GM18951 (cell line): ENCODE measurements around the gene IGDCC3.

Experiments
- POLR2A ChIP-seq: IDR thresholded peaks from 4 replicates; pipeline ENCODE4 v1.6.1; 2011; ENCODE audit warnings: mild to moderate bottlenecking; ENCODE audit not compliant: insufficient read length, insufficient read depth; ENCODE audit errors: extremely low read depth
- in situ Hi-C: fragments of 300-500 bp; cut with MboI; formaldehyde crosslinking; loops from one replicate; pipeline ENCODE4 v1.12.0; 2022; ENCODE audit warnings: low sequenced_read_pairs, mixed read lengths, inconsistent platforms; ENCODE audit not compliant: unreplicated experiment

IGDCC3 gene

GRCh38 chr15:65323071-65323511, 54.7 kb downstream of the IGDCC3 start:
- in situ Hi-C loops = no loop called here
- TF ChIP-seq POLR2A = no peak

DNA sequence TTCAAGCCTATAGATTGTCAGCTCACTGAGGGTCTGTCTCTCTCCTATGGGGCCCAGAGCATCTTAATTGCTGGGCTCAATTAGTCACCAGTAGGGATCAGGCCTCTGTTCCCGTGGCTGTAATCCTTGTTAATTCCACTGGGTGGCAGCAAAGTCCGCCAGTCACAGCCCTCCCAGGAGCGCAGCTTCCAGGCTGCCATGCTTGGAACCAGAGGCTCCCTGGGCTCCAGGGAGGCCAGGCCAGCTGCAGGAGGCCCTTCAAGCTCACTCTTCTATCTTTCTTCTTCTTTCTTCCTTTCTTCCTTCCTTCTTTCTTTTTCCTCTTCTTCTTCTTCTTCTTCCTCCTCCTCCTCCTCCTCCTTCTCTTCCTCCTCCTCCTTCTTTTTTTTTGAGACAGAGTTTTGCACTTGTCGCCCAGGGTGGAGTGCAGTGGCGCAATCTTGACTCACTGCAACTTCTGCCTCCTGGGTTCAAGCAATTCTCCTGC, 58.9 kb downstream of the IGDCC3 start:
- no peak for TF ChIP-seq POLR2A
- in situ Hi-C loops = loop anchor here (5.0 kb wide), 1 partner anchor 63 kb away; no protein-coding TSS in a partner anchor

DNA sequence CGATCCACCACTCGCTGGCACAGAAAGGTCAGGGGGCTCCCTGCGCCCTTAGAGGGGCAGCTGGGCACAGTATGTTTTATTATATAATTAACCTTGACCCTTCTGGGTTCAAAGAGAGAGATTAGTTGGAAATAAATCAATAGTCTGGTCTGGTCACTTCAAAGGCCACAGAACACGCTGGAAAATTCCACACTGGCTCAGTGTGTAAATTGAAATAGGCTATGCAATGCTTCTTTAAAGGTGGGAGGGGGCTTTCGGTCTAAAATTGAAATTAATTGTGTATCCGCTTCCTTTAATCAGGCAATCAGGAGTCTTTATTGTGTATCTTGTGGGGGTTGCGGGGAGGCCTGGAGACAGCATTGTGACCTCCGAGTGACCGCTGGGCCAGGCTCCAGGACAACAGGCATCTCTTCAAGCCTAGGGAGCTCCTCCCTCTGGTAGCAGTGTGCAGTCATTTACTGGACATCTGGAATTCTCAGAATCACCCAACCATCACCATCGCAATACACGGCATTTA, 65.3 kb downstream of the IGDCC3 start:
- TF ChIP-seq POLR2A = no peak
- in situ Hi-C loops = no loop called here

DNA sequence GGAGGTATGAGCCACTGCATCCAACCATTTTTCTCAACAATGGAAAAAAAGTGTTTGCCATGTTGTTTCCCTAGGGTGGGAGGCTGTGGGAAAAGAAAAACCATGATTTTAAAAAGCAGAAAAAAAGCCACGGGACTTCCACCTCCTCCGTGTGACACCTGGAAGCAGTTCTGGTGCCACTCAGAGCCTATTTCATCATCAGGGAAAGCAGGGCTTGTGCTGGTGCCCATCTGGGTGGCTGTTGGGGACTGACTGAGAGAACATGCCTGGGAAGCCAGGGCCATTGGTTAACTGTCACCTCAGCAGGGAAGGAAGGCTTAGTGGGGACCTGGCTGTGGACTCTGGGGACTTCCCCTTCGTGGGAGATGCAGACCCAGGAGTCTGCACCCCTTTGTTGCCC, 66.0 kb downstream of the IGDCC3 start:
- in situ Hi-C loops = no loop called here

DNA sequence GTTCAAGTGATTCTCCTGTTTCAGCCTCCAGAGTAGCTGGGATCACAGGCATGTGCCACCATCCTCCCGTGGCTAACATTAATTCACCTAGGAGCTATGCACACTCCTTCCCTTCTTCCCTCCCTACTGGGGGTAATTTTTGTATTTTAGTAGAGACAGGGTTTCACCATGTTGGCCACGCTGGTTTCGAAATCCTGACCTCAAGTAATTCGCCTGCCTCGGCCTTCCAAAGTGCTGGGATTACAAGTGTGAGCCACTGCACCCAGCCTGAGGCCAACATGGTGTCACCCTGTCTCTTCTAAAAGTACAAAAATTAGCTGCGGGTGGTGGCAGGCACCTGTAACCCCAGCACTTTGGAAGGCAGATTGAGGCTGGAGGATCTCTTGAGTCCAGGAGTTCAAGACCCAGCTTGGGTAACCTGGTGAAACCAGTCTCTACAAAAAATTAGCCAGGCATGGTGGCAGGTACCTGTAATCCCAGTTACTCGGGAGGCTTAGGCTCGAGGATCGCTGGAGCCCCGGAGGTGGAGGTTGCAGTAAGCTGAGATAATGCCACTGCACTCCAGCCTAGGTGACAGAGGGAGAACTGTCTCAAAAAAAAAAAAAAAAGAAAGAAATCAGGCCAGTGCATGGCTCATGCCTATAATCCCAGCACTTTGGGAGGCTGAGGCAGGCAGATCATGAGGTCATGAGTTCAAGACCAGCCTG, 67.2 kb downstream of the IGDCC3 start:
- no peak for TF ChIP-seq POLR2A
- in situ Hi-C loops = no loop called here

More for the DNA sequence above, 66.0 kb downstream of the IGDCC3 start:
- TF ChIP-seq POLR2A = no peak

GRCh38 chr15:65309882-65310418, 67.9 kb downstream of the IGDCC3 start:
- in situ Hi-C loops = no loop called here
- TF ChIP-seq POLR2A = no peak

- no peak for TF ChIP-seq POLR2A
Measured at GRCh38 chr15:65307978-65308377, 69.8 kb downstream of the IGDCC3 start.

DNA sequence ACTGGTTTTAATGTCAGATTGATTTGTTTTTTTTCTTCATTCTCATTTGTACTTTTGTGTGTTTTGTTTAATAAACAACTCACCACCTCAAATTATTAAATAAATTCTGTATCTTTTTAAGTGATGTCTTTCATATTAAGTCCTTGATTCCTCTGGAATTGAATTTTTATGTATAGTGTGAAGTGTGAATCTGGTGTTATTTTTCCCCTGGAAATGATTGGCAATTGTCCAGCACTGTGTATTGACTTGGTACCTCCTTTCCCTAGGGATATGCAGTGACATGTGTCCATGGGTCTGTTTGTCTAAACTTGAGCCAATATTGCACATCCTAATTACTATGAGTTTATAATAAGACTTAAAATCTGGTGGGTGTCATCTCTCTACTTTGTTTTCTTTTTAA, 71.3 kb downstream of the IGDCC3 start:
- no peak for TF ChIP-seq POLR2A
- in situ Hi-C loops = no loop called here

More at GRCh38 chr15:65307978-65308377, 69.8 kb downstream of the IGDCC3 start:
- in situ Hi-C loops = no loop called here

- no peak for TF ChIP-seq POLR2A
- in situ Hi-C loops = no loop called here
Measured at GRCh38 chr15:65305776-65306175, 72.0 kb downstream of the IGDCC3 start.

- in situ Hi-C loops = no loop called here
Measured at GRCh38 chr15:65305150-65305758, 72.5 kb downstream of the IGDCC3 start.

GRCh38 chr15:65304381-65305149, 73.2 kb downstream of the IGDCC3 start, which contains the start of gene RNU5B-1:
Gene RNU5B-1 (plus strand): TSS chr15:65304677.
- in situ Hi-C loops = no loop called here
- peak; percentile 98 for TF ChIP-seq POLR2A

More at GRCh38 chr15:65305150-65305758, 72.5 kb downstream of the IGDCC3 start:
- no peak for TF ChIP-seq POLR2A

GRCh38 chr15:65303687-65304380, 74.0 kb downstream of the IGDCC3 start:
- no peak for TF ChIP-seq POLR2A
- in situ Hi-C loops = no loop called here
